HK-2 (cell line): Measurements from ENCODE around the gene EIF3M.
"Not testable (repeated sequence)": the region's sequence is repeated elsewhere in the genome, so short reads cannot be mapped to it uniquely, and the experiment has no call there.

Experiments
- DNase-seq: peaks from one replicate; pipeline ENCODE4 v3.0.0-alpha.2; 2018; ENCODE audit not compliant: unreplicated experiment

EIF3M gene

DNA sequence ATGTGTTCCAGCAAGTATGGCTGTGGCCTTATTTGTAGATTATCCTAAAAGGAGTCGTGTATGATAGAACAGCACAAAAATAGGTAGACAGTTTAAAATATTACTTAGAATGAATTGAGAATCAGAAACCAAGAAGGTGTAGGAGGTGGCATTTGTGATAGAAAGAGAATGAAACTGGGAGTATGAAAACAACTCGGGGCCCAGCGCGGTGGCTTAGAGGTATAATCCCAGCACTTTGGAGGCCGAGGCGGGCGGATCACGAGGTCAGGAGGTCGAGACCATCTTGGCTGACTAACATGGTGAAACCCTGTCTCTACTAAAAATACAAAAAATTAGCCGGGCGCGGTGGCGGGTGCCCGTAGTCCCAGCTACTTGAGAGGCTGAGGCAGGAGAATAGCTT lies 12.5 kb downstream of the EIF3M start:
- DNase-seq, result not testable (repeated sequence)

GRCh38 chr11:32597921-32598320 lies 14.3 kb downstream of the EIF3M start:
- no peak for DNase-seq

GRCh38 chr11:32602657-32603415 lies 19.2 kb downstream of the EIF3M start:
- DNase-seq, result no peak

- DNase-seq, result no peak
Observed at GRCh38 chr11:32606220-32606619, 22.6 kb downstream of the EIF3M start.

DNA sequence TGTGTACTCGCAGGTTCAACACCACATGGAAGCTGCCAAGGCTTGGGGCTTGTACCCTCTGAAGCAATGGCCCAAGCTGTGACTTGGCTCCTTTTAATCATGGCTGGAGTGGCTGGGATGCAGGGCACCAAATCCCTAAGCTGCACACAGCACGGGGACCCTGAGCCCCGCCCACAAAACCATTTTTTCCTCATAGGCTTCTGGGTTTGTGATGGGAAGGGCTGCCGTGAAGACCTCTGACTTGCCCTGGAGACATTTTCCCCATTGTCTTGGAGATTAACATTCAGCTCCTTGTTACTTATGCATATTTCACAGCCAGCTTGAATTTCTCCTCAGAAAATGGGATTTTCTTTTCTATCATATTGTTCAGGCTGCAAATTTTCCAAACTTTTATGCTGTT lies 25.2 kb downstream of the EIF3M start:
- DNase-seq, result not testable (repeated sequence)

DNA sequence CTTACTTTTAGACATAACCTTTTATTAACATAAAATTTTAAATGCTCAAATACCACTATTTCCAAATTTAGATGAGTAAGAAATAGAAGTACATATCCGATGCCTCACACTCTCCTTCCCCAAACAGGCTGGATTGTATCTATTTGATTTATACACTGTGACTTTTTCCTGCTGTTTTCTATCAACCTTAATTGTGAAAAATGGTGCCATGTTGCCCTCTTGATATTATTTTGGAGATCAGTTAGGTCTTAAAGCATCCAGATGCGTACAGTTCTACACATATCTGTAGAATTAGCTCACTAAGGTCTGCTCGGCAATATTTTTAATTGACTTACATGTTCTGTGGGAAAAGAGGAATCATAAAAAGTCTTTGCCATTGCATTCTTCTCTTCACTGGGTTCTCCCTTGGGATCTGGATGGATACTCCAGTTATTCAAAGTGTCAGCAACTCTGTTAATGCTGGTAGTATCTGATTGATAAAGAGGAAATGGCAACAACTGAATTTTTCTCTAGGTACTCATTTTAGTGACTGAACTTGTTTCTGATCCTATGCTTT lies 27.2 kb downstream of the EIF3M start:
- DNase-seq, result no peak

DNA sequence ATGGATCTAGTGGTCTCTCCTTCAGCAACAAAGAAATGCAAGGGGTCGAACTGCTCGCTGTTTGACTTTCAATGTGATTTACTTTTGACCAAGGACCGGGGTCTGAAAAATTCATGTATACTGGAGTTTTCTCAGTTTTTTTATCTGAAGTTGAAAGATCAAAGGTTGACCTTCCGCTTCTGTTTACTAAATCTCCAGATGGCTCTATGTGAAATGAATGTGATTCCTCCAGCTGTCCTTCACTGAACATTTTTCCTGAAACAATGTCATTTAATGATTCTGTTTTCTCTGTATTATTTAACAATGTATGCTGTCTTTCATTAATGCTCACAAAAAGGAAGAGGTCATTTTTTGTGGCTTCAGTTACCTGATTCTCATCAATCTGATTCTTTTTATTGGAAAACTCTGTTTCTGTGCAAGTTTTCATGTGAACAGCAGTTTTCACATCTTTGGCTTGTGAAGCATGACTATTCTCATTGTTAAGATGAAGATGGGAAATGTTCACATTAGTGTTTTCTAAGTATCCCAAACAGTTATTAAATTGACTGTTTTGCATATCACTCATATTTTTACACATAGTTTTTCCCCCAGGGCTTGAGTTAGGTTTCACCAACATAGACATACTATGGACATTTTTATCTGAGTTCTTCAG lies 30.0 kb downstream of the EIF3M start:
- DNase-seq, result no peak

DNA sequence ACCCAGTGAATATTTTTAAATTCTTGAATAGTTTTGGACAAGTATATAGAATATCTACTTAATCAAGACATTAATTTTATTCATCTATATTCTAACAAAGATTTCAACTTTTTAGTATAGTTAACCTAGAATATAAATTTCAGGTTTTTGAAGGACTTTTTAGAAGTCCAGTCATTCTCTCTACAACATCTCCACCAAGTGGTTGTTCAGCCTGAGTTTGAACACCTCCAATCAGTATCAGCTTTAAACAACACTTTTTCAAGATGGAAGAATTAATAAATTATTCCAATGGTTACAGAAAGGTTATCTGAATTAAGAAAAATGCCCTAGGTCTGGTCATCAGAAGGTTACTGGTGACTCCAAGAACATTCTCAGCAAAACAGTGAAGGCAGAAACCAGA lies 31.8 kb downstream of the EIF3M start:
- DNase-seq, result no peak

- DNase-seq, result no peak
Observed at GRCh38 chr11:32616903-32617302, 33.3 kb downstream of the EIF3M start.

- DNase-seq, result no peak
Observed at GRCh38 chr11:32630844-32631243, 47.2 kb downstream of the EIF3M start.

- no peak for DNase-seq
Observed at GRCh38 chr11:32635819-32636218, 52.2 kb downstream of the EIF3M start.

DNA sequence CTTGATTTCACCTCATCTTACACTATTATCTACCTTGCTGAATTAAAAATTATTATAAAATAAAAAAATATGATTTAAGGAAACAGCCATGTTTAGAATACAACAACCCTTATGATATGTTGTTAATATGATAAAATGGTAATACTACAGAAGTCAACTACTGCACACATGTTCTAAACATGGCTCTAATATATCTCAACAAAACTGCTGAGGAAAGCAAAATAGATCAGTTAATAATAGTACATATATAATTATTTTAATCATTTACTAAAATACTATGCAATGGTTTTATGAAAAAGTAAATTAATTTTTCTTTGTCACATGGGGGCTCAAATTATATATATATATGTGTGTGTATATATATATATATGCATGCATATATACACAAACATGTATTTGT lies 57.7 kb downstream of the EIF3M start:
- DNase-seq, result no peak

DNA sequence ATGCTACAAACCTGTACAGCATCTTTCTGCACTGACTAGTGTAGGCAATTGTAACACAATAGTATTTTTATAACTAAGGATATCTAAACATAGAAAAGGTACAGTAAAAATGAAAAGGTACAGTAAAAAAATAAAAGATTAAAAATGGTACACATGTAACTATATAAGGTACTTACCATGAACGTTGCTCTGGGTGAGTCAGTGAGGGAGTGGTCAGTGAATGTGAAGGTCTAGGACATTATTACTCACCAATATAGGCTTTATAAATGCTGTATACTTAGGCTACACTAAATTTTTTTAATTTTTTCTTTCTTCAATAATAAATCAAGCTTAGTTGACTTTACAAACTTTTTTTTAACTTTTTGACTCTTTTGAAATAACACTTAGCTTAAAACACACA lies 59.9 kb downstream of the EIF3M start:
- DNase-seq, result no peak
